Coronary artery (tissue), 2 donors: ENCODE data around the gene PRR23E.

Experiments
- DNase-seq: peaks from one replicate; pipeline ENCODE4 v3.0.0-alpha.2; 2017; ENCODE audit warnings: low spot score
- H3K27ac ChIP-seq, 2 donors: fragments of 200-600 bp; sonication (generic); one replicate each; pipeline ENCODE4 v1.5.1; 2016 to 2019
- H3K4me3 ChIP-seq: fragments of 200-600 bp; sonication (generic); 2 replicates; pipeline ENCODE4 v1.5.1; 2016; ENCODE audit warnings: mild to moderate bottlenecking, moderate library complexity
- TF ChIP-seq, protein P1 (sequence below): fragments of 200-600 bp; sonication (generic); IDR thresholded peaks from one replicate; pipeline ENCODE4 v1.5.1; 2019; ENCODE audit warnings: antibody characterized with exemption

Gene PRR23E

DNA sequence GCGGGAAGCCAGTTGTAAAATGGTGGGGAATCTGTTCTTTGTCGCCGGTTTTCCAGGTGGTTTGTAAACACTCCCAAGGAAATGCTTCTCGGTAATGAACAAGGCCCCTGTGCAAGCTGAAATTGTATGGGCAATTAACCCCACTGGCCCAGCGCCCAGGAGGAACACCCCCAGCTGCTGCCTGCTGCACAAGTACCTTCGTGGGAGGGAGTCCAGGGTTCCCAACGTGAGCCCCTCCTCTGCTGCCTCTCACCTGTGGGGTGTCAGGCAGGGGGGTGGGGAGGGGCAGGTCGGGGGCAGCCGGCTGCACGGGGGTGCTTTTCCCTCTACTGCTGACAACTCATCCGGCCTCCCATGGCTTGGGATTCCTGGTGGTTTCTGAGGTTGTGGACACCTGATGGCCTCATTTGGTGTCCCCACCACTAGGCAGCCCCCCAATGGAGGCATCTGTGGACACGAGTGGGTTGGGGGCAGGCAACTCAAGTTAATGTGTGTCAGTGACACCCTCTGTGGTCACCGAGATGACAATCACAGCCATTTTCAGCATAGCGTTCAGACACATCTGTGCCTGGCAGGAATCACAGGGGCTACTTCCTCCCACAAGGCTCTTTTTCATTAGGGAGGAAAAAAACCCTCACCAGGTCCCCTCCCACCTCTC, 35.6 kb upstream of the PRR23E start:
- Histone ChIP-seq H3K4me3 (no peak overlapping the region), H3K27ac (no peak overlapping the region)
- DNase-seq = no peak
- TF ChIP-seq, protein P1, sequence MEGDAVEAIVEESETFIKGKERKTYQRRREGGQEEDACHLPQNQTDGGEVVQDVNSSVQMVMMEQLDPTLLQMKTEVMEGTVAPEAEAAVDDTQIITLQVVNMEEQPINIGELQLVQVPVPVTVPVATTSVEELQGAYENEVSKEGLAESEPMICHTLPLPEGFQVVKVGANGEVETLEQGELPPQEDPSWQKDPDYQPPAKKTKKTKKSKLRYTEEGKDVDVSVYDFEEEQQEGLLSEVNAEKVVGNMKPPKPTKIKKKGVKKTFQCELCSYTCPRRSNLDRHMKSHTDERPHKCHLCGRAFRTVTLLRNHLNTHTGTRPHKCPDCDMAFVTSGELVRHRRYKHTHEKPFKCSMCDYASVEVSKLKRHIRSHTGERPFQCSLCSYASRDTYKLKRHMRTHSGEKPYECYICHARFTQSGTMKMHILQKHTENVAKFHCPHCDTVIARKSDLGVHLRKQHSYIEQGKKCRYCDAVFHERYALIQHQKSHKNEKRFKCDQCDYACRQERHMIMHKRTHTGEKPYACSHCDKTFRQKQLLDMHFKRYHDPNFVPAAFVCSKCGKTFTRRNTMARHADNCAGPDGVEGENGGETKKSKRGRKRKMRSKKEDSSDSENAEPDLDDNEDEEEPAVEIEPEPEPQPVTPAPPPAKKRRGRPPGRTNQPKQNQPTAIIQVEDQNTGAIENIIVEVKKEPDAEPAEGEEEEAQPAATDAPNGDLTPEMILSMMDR = no peak

DNA sequence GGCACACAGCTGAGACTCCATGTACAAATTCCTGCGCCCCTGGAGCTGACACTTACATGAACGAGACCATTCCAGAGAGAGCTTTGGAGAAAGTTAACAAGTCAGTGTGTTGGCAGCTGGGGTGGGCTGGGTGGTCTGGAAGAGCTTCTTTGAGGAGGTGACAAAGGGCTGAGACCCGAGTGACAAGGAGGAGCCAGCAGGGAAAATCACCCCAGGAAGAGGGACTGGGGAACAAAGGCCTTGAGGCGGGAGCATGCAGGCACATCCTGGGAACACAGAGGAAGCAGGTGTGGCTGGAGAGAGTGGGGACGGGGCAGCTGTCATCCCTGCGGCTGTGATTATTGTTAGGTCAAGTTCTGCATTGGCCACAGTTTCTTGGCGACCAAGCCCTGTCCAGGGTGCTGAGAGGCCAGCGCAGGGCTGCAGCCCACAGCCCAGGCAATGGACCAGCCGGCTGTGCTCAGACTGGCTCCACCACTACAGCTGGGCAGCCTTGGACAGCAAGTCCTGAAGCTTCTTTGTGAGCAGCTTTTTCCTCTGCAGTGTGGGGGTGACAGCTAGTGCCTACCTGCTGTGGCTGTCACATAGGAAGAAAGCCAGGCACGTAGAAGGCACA, 34.2 kb upstream of the PRR23E start:
- TF ChIP-seq, protein P1 = no peak
- Histone ChIP-seq H3K4me3 (no peak overlapping the region), H3K27ac (no peak overlapping the region)
- no peak for DNase-seq

DNA sequence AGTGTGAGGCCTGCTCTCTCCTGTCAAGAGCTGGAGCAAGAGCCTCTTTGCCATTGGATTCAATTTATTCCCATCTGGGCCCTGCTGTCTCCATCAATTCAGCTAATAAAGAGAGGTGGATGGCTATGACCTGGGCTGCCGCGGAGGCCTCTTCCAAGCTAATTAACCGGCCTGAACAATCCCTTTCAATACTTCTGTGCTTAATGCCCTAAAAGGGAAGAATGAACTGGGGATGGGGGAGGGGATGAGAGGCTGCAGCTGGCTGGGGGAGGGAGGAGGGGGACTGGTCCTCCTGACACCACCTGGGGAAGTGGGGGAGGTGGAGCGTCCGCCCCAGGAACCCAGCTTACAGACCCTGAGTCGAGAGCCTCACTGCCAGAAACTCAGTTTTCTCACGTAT, 33.4 kb upstream of the PRR23E start:
- TF ChIP-seq, protein P1 = no peak
- Histone ChIP-seq H3K27ac (no peak overlapping the region), H3K4me3 (no peak overlapping the region)
- no peak for DNase-seq

DNA sequence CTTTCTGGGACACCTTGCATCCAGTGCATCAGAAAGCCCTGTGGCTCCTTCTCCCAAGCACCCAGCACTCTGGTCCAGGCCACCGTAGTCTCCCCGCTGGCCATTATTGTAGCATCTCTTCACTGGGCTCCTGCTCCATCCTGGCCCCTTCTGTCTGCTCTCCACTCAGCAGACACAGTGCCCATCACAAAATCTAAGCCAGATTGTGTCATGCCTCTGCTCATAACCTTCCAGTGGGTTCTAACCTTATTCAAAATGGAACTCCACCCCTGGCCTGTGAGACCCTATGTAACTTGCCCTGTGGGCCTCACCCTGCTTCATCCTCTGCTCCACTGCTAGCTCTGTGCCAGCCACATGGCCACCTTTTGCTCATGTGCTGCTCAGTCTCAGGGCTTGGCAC, 31.7 kb upstream of the PRR23E start:
- no peak for DNase-seq
- Histone ChIP-seq H3K4me3 (no peak overlapping the region), H3K27ac (no peak overlapping the region)
- TF ChIP-seq, protein P1 = no peak

DNA sequence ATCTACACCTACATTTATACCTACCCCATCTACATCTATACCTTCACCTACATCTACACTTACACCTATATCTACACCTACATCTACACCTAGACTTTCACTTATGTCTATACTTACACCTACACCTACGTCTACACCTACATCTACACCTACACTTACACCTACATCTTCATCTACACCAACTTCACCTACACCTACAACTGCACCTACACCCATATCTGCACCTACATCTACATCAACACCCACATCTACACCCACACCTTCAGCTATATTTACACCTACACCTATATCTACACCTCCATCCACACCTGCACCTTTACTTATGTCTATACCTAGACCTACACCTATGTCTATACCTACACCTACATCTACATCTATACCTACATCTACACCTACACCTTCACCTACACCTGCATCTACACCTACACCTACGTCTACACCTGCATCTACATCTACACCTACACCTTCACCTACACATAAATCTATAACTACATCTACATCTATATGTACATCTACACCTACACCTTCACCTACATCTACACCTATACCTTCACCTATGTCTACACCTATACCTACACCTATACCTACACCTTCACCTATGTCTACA, 30.9 kb upstream of the PRR23E start:
- TF ChIP-seq, protein P1 = no peak

DNA sequence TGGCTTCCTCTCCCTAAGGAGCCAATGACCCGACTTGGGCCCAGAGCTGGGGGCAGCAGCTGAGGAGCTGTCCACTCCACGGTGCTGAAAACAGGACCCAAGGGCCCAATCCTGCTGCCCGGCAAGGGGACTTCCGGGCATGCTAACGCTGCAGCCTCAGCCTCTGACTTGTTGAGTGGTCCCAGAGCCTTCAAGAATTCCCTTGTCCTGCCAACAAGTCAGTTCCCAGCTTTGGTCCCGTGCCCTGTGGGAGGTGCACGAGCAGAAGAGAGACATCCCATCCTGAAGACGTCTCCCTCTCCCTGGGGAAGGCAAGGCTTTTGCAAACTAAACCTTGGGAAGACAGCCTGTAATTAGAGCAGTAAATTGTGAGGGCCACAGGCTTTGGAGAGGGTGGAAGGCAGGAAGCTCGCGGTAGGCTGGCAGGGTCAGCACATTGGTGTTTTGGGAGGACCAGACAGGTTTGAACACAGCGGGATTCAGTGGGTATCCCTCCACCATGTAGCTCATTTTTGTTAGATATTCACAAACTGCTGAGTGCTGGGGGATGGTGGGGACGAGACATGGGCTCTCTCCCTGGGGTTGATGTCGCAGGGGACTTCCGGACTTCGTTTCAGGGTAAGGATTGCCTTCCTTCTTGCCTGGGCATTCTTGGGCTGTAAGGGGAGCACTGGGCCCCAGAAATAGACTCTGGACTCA, 29.8 kb upstream of the PRR23E start:
- Histone ChIP-seq H3K27ac (no peak overlapping the region), H3K4me3 (no peak overlapping the region)
- TF ChIP-seq, protein P1 = no peak
- peak; percentile 65 for DNase-seq

More for the DNA sequence above, 30.9 kb upstream of the PRR23E start:
- Histone ChIP-seq H3K4me3 (no peak overlapping the region), H3K27ac (no peak overlapping the region)
- DNase-seq = no peak
